ENCODE data around the gene SMARCE1.

Gene SMARCE1

GRCh38 chr17:40615068-40615840, 32.4 kb downstream of the SMARCE1 start:
- no peak overlapping the region for H3K9ac ChIP-seq (ENCODE audit: low read length)
- no peaks in the 10 kb centered on the region for H3K9me2 ChIP-seq (replicated peaks; ENCODE audit: insufficient read depth, low read length)
- H3K79me2 ChIP-seq (ENCODE audit: insufficient read depth, low read length) = no peaks in the 10 kb centered on the region
- H3K36me3 ChIP-seq (ENCODE audit: low read length) = no peaks in the 10 kb centered on the region
- no peak overlapping the region for H3K4me3 ChIP-seq (ENCODE audit: insufficient read depth, low read length, poor library complexity, severe bottlenecking)
- H3K27me3 ChIP-seq (ENCODE audit: low read length) = no peaks in the 10 kb centered on the region
- H3K4me2 ChIP-seq (ENCODE audit: low read depth, low read length, poor library complexity, severe bottlenecking) = no peak overlapping the region
- H3F3A ChIP-seq (ENCODE audit: insufficient read depth) = no peaks in the 10 kb centered on the region; the same call in 1 of the 2 replicates
- no peaks in the 10 kb centered on the region for H4K20me1 ChIP-seq (ENCODE audit: low read depth, low read length)
- TF ChIP-seq EZH2phosphoT487 (conservative IDR thresholded peaks at IDR 0.05; ENCODE audit: low read length) (no peak), CTCF (IDR thresholded peaks at IDR 0.05; ENCODE audit: insufficient read depth, low read length, poor library complexity, severe bottlenecking) (peak; percentile 36)
- H3K27ac ChIP-seq (ENCODE audit: low read depth, low read length) = no peak overlapping the region
- H2AFZ ChIP-seq (ENCODE audit: low read depth, low read length, severe bottlenecking) = no peak overlapping the region
- no peaks in the 10 kb centered on the region for H3K9me3 ChIP-seq (ENCODE audit: insufficient read depth, low read length)

- Histone ChIP-seq H3K9me2 (replicated peaks; ENCODE audit: insufficient read depth, low read length) (no peaks in the 10 kb centered on the region), H2AFZ (ENCODE audit: low read depth, low read length, severe bottlenecking) (no peak overlapping the region), H3K9me3 (ENCODE audit: insufficient read depth, low read length) (no peaks in the 10 kb centered on the region), H3K27me3 (ENCODE audit: low read length) (no peaks in the 10 kb centered on the region), H3K4me2 (ENCODE audit: low read depth, low read length, poor library complexity, severe bottlenecking) (no peak overlapping the region), H3K36me3 (ENCODE audit: low read length) (no peaks in the 10 kb centered on the region), H3K27ac (ENCODE audit: low read depth, low read length) (no peak overlapping the region), H3K9ac (ENCODE audit: low read length) (no peak overlapping the region), H3K4me3 (ENCODE audit: insufficient read depth, low read length, poor library complexity, severe bottlenecking) (no peak overlapping the region), H4K20me1 (ENCODE audit: low read depth, low read length) (no peaks in the 10 kb centered on the region), H3K79me2 (ENCODE audit: insufficient read depth, low read length) (no peaks in the 10 kb centered on the region), H3F3A (ENCODE audit: insufficient read depth) (no peaks in the 10 kb centered on the region; the same call in 1 of the 2 replicates)
- TF ChIP-seq CTCF (IDR thresholded peaks at IDR 0.05; ENCODE audit: insufficient read depth, low read length, poor library complexity, severe bottlenecking) (no peak), EZH2phosphoT487 (conservative IDR thresholded peaks at IDR 0.05; ENCODE audit: low read length) (no peak)
Measured at GRCh38 chr17:40614431-40615067, 33.1 kb downstream of the SMARCE1 start.

- Histone ChIP-seq H3K27ac (ENCODE audit: low read depth, low read length) (no peak overlapping the region), H3K27me3 (ENCODE audit: low read length) (no peaks in the 10 kb centered on the region), H3F3A (ENCODE audit: insufficient read depth) (no peaks in the 10 kb centered on the region; the same call in 1 of the 2 replicates), H3K79me2 (ENCODE audit: insufficient read depth, low read length) (no peaks in the 10 kb centered on the region), H3K4me3 (ENCODE audit: insufficient read depth, low read length, poor library complexity, severe bottlenecking) (no peak overlapping the region), H3K4me2 (ENCODE audit: low read depth, low read length, poor library complexity, severe bottlenecking) (no peak overlapping the region), H4K20me1 (ENCODE audit: low read depth, low read length) (no peaks in the 10 kb centered on the region), H3K36me3 (ENCODE audit: low read length) (no peaks in the 10 kb centered on the region), H3K9me3 (ENCODE audit: insufficient read depth, low read length) (no peaks in the 10 kb centered on the region), H3K9ac (ENCODE audit: low read length) (no peak overlapping the region), H2AFZ (ENCODE audit: low read depth, low read length, severe bottlenecking) (no peak overlapping the region), H3K9me2 (replicated peaks; ENCODE audit: insufficient read depth, low read length) (no peaks in the 10 kb centered on the region)
- TF ChIP-seq EZH2phosphoT487 (conservative IDR thresholded peaks at IDR 0.05; ENCODE audit: low read length) = no peak
- no peak for TF ChIP-seq CTCF (IDR thresholded peaks at IDR 0.05; ENCODE audit: insufficient read depth, low read length, poor library complexity, severe bottlenecking)
Measured at GRCh38 chr17:40613467-40614154, 34.0 kb downstream of the SMARCE1 start.
